RWPE2 (cell line): Measurements from ENCODE around the gene ABI1.

Source experiments
- ATAC-seq: fragments of 200-7000 bp; cut with Tn5 transposase; 3 replicates; pipeline ENCODE4 v1.9.1; 2021; ENCODE audit warnings: low read depth
- DNase-seq: peaks from one replicate; pipeline ENCODE4 v3.0.0-alpha.2; 2020; ENCODE audit warnings: low spot score
- H3K27ac ChIP-seq: fragments of 450-650 bp; 2 replicates; pipeline ENCODE4 v1.5.1; 2017; ENCODE audit warnings: mild to moderate bottlenecking; ENCODE audit not compliant: poor library complexity, severe bottlenecking
- H3K27me3 ChIP-seq: fragments of 250-450 bp; sonication (Bioruptor Pico); 2 replicates; pipeline ENCODE4 v1.5.1; 2021; ENCODE audit warnings: mild to moderate bottlenecking, moderate library complexity; ENCODE audit not compliant: insufficient read depth, poor library complexity, severe bottlenecking
- H3K36me3 ChIP-seq: fragments of 250-450 bp; sonication (Bioruptor Pico); 2 replicates; pipeline ENCODE4 v1.5.1; 2020; ENCODE audit warnings: low read depth, mild to moderate bottlenecking, moderate library complexity
- H3K4me1 ChIP-seq: fragments of 250-450 bp; sonication (Bioruptor Pico); 2 replicates; pipeline ENCODE4 v1.5.1; 2021; ENCODE audit warnings: mild to moderate bottlenecking, moderate library complexity; ENCODE audit not compliant: insufficient read depth, poor library complexity, severe bottlenecking
- H3K4me3 ChIP-seq: fragments of 250-450 bp; sonication (Bioruptor Pico); 2 replicates; pipeline ENCODE4 v1.5.1; 2021; ENCODE audit warnings: mild to moderate bottlenecking, moderate library complexity; ENCODE audit not compliant: severe bottlenecking
- H3K9me3 ChIP-seq: fragments of 250-450 bp; sonication (Bioruptor Pico); 2 replicates; pipeline ENCODE4 v1.5.1; 2021; ENCODE audit warnings: mild to moderate bottlenecking, moderate library complexity; ENCODE audit not compliant: severe bottlenecking
- TF ChIP-seq, protein P1 (sequence below): fragments of 450-650 bp; IDR thresholded peaks from one replicate; pipeline ENCODE4 v1.5.1; 2017; ENCODE audit warnings: mild to moderate bottlenecking, moderate library complexity; ENCODE audit not compliant: poor library complexity, severe bottlenecking

The ABI1 gene

DNA sequence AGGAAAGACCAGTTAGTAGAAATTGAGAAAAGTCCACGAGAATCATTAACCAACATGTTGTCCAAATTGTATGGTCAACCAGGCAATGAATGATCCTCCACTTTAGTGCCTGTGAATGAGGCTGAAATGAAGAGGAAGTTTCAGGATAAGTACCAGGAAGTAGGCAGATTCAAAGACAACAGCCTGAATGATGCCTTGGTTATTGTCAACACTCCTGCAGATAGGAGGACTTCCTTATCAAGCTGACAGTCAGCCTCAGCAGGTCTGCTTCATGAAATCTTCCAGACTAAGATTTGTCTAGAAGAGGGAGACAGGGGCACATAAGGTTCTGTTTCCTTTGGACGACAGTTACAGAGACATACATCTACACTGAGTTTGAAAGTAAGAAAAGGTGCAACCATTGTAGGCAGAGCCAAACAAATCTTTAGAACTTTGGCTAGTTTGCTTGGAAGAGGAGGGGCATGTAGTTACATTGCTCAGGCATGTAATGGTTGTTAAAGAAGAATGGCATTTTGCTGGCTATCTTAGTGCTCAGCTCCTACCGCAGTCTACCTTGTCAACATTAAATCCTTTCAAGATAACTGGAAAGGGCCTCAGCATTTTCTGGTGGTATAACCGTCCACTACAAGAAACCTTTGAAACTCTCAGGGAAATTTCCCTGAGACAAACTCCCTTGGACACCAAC lies 81.4 kb downstream of the ABI1 start:
- Histone ChIP-seq H3K4me3 (no peak overlapping the region), H3K4me1 (peaks cover 44% of the 10 kb centered on the region), H3K36me3 (no peaks in the 10 kb centered on the region; the same call in 1 of the 2 replicates), H3K27ac (peak overlapping the region; percentile 98), H3K9me3 (no peaks in the 10 kb centered on the region), H3K27me3 (no peaks in the 10 kb centered on the region)
- TF ChIP-seq, protein P1, sequence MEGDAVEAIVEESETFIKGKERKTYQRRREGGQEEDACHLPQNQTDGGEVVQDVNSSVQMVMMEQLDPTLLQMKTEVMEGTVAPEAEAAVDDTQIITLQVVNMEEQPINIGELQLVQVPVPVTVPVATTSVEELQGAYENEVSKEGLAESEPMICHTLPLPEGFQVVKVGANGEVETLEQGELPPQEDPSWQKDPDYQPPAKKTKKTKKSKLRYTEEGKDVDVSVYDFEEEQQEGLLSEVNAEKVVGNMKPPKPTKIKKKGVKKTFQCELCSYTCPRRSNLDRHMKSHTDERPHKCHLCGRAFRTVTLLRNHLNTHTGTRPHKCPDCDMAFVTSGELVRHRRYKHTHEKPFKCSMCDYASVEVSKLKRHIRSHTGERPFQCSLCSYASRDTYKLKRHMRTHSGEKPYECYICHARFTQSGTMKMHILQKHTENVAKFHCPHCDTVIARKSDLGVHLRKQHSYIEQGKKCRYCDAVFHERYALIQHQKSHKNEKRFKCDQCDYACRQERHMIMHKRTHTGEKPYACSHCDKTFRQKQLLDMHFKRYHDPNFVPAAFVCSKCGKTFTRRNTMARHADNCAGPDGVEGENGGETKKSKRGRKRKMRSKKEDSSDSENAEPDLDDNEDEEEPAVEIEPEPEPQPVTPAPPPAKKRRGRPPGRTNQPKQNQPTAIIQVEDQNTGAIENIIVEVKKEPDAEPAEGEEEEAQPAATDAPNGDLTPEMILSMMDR, result no peak
- no peak for ATAC-seq
- no peak for DNase-seq

DNA sequence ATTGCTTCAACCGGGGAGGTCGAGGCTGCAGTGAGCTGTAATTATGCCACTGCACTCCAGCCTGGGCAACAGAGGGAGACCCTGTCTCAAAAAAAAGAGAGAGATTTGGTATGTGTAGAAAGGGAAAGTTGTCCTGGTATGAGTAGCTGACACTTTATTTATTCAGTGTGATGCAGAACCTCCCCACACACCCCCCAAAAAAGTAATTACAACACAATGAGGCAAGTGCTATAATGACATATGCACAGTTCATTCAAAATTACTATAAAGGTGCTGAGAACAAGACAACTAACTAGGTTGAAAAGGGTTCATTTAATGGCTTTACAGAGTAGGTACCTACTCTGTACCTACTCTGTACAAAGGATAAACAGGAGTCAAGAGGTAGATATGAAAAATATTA lies 83.1 kb downstream of the ABI1 start:
- Histone ChIP-seq H3K27me3 (no peaks in the 10 kb centered on the region), H3K9me3 (no peaks in the 10 kb centered on the region), H3K4me1 (peaks cover 49% of the 10 kb centered on the region), H3K4me3 (no peak overlapping the region), H3K36me3 (no peaks in the 10 kb centered on the region; the same call in 1 of the 2 replicates), H3K27ac (peak overlapping the region; percentile 79)
- ATAC-seq, result no peak
- TF ChIP-seq, protein P1, result no peak
- no peak for DNase-seq

DNA sequence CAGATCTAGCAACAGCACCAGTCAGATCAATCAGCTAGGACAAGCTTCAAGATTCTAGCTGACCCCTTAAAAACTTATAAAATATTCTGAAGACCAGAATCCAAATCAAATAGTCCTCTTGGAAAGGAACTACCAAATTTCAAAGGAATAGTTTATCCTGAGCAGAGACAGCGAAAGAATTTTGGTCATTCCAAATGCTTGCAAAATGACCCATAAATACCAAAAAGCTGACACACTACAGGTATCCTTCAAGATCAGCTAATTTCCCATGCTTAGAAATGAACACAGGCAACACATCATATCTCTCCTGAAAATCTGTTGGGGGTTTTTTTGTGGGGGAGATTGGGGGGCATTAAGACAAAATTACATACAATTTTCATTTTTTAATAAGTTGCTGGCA lies 84.5 kb downstream of the ABI1 start:
- no peaks in the 10 kb centered on the region; the same call in 1 of the 2 replicates for H3K36me3 ChIP-seq
- peak overlapping the region; percentile 79 for H3K27ac ChIP-seq
- no peaks in the 10 kb centered on the region for H3K27me3 ChIP-seq
- ATAC-seq (peak; percentile 68), DNase-seq (no peak)
- peaks cover 39% of the 10 kb centered on the region for H3K4me1 ChIP-seq
- TF ChIP-seq, protein P1, result no peak
- no peak overlapping the region for H3K4me3 ChIP-seq
- H3K9me3 ChIP-seq, result no peaks in the 10 kb centered on the region

DNA sequence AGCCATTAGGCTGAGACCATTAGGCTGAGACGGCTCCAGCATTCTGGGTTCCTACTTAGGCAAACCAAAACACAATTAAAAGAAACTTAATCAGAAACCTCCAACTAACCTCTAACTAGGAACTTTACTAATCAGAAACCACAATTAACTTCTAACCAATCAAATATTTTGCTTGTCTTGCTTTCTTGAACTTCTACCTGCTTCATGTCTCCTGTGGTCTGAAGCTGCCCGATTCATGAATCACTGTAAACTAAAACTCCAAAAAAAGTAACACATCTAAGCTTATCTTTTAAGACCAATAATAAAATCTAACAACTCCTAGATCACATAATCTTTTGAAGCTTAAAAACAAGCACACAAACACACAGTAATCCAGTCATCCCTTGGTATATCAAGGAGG lies 87.1 kb downstream of the ABI1 start:
- Histone ChIP-seq H3K4me3 (no peak overlapping the region), H3K27ac (no peak overlapping the region), H3K27me3 (no peaks in the 10 kb centered on the region), H3K36me3 (peaks cover 4% of the 10 kb centered on the region; the same call in 1 of the 2 replicates), H3K4me1 (peaks cover 27% of the 10 kb centered on the region), H3K9me3 (no peaks in the 10 kb centered on the region)
- TF ChIP-seq, protein P1, result no peak
- DNase-seq (no peak), ATAC-seq (no peak)

DNA sequence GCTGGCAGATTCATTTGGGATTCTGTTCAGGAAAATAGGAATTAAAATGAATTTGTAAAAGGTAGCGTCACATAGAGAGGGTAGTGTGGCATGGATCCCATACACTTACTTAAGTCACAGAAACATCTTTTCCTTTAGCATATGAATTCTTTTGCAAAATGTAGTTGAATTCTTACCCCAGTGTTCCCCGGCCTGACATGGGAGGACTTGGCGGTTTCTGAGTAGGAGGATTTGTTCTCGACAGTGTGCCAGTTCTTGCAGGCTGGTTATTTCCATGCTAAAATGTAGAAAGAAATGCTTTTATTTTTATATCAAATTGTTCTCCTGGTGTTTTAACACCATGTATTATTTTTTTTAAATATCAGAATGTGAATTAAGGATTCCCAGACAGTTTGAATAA lies 90.7 kb downstream of the ABI1 start:
- H3K36me3 ChIP-seq, result peaks cover 19% of the 10 kb centered on the region
- H3K4me1 ChIP-seq, result peaks cover 10% of the 10 kb centered on the region
- no peaks in the 10 kb centered on the region for H3K27me3 ChIP-seq
- H3K4me3 ChIP-seq, result no peak overlapping the region
- ATAC-seq (no peak), DNase-seq (no peak)
- TF ChIP-seq, protein P1, result no peak
- no peaks in the 10 kb centered on the region for H3K9me3 ChIP-seq
- H3K27ac ChIP-seq, result no peak overlapping the region
